Mucosa of rectum (tissue), 2 donors: Measurements from ENCODE around the gene CAMK2D.
A peak's percentile ranks its signal among the peaks of the same experiment; 100 is the strongest.

ENCODE experiments used
- H3K27ac ChIP-seq, 2 donors: one replicate each; pipeline ENCODE4 v1.7.0; 2013; ENCODE audit warnings: inconsistent platforms in 2 of 2, low read depth in 2 of 2, low read length in 2 of 2
- H3K27me3 ChIP-seq, 2 donors: one replicate each; pipeline ENCODE4 v1.7.0; 2013; ENCODE audit warnings: low read length in 2 of 2; ENCODE audit not compliant: control insufficient read depth in 2 of 2, insufficient read depth in 2 of 2
- H3K36me3 ChIP-seq, 2 donors: one replicate each; pipeline ENCODE4 v1.7.0; 2013; ENCODE audit warnings: low read length in 2 of 2; ENCODE audit not compliant: control insufficient read depth in 2 of 2, insufficient read depth in 2 of 2
- H3K4me1 ChIP-seq, 2 donors: one replicate each; pipeline ENCODE4 v1.7.0; 2013; ENCODE audit warnings: low read length in 2 of 2, mild to moderate bottlenecking in 1 of 2; ENCODE audit not compliant: control insufficient read depth in 2 of 2, insufficient read depth in 2 of 2
- H3K4me3 ChIP-seq, 2 donors: one replicate each; pipeline ENCODE4 v1.7.0; 2013; ENCODE audit warnings: low read length in 2 of 2
- H3K9ac ChIP-seq, 2 donors: one replicate each; pipeline ENCODE4 v1.7.0; 2013; ENCODE audit warnings: low read length in 2 of 2, low read depth in 1 of 2, mild to moderate bottlenecking in 1 of 2
- H3K9me3 ChIP-seq, 2 donors: one replicate each; pipeline ENCODE4 v1.7.0; 2013; ENCODE audit warnings: low read length in 2 of 2; ENCODE audit not compliant: control insufficient read depth in 2 of 2
- donor health status: healthy.
- donor health status: Normal muscosa, but diverticular disease.

CAMK2D gene

GRCh38 chr4:113637363-113637762 lies 124.2 kb downstream of the CAMK2D start:
- no peak overlapping the region for H3K4me3 ChIP-seq
- no peaks in the 10 kb centered on the region for H3K9me3 ChIP-seq
- H3K27ac ChIP-seq, result no peak overlapping the region
- H3K36me3 ChIP-seq, result no peaks in the 10 kb centered on the region
- no peaks in the 10 kb centered on the region for H3K27me3 ChIP-seq
- H3K9ac ChIP-seq, result no peak overlapping the region
- peaks cover 19 to 51% of the 10 kb centered on the region in 2 donors for H3K4me1 ChIP-seq

- H3K9me3 ChIP-seq, result no peaks in the 10 kb centered on the region
- H3K4me1 ChIP-seq, result peaks cover 16 to 46% of the 10 kb centered on the region in 2 donors
- peak overlapping the region in 1 of 2 donors; percentile 40 for H3K27ac ChIP-seq
These were observed 124.7 kb downstream of the CAMK2D start for GRCh38 chr4:113636877-113637276.

GRCh38 chr4:113636438-113636818 lies 125.1 kb downstream of the CAMK2D start:
- Histone ChIP-seq H3K36me3 (no peaks in the 10 kb centered on the region), H3K27me3 (no peaks in the 10 kb centered on the region), H3K9me3 (no peaks in the 10 kb centered on the region), H3K9ac (no peak overlapping the region), H3K4me3 (no peak overlapping the region), H3K27ac (peak overlapping the region in 1 of 2 donors; percentile 40), H3K4me1 (peaks cover 16 to 42% of the 10 kb centered on the region in 2 donors)

More at GRCh38 chr4:113636877-113637276, 124.7 kb downstream of the CAMK2D start:
- Histone ChIP-seq H3K9ac (no peak overlapping the region), H3K27me3 (no peaks in the 10 kb centered on the region), H3K36me3 (no peaks in the 10 kb centered on the region), H3K4me3 (no peak overlapping the region)

GRCh38 chr4:113635739-113636437 lies 125.7 kb downstream of the CAMK2D start:
- Histone ChIP-seq H3K4me3 (no peak overlapping the region), H3K27ac (no peak overlapping the region), H3K27me3 (no peaks in the 10 kb centered on the region), H3K9me3 (no peaks in the 10 kb centered on the region), H3K4me1 (peaks cover 16 to 41% of the 10 kb centered on the region in 2 donors), H3K36me3 (no peaks in the 10 kb centered on the region), H3K9ac (no peak overlapping the region)

GRCh38 chr4:113634081-113634969 lies 127.2 kb downstream of the CAMK2D start:
- Histone ChIP-seq H3K9ac (no peak overlapping the region), H3K9me3 (no peaks in the 10 kb centered on the region), H3K4me1 (peaks cover 9 to 25% of the 10 kb centered on the region in 2 donors), H3K4me3 (no peak overlapping the region), H3K27ac (no peak overlapping the region), H3K27me3 (no peaks in the 10 kb centered on the region), H3K36me3 (no peaks in the 10 kb centered on the region)

GRCh38 chr4:113633467-113633866 lies 128.1 kb downstream of the CAMK2D start:
- Histone ChIP-seq H3K27me3 (no peaks in the 10 kb centered on the region), H3K4me1 (peaks cover 4 to 17% of the 10 kb centered on the region in 2 donors), H3K9ac (no peak overlapping the region), H3K36me3 (no peaks in the 10 kb centered on the region), H3K4me3 (no peak overlapping the region), H3K9me3 (no peaks in the 10 kb centered on the region), H3K27ac (no peak overlapping the region)

- Histone ChIP-seq H3K4me1 (no peaks in the 10 kb centered on the region), H3K27me3 (no peaks in the 10 kb centered on the region), H3K9ac (no peak overlapping the region), H3K4me3 (no peak overlapping the region), H3K27ac (no peak overlapping the region), H3K36me3 (no peaks in the 10 kb centered on the region), H3K9me3 (no peaks in the 10 kb centered on the region)
These were observed 132.8 kb downstream of the CAMK2D start for GRCh38 chr4:113628711-113629110.

GRCh38 chr4:113627321-113627720 lies 134.2 kb downstream of the CAMK2D start:
- H3K4me1 ChIP-seq, result peaks cover 0 to 4% of the 10 kb centered on the region in 2 donors
- H3K9me3 ChIP-seq, result no peaks in the 10 kb centered on the region
- H3K4me3 ChIP-seq, result no peak overlapping the region
- no peaks in the 10 kb centered on the region for H3K27me3 ChIP-seq
- H3K9ac ChIP-seq, result no peak overlapping the region
- H3K27ac ChIP-seq, result no peak overlapping the region
- peaks cover 0 to 2% of the 10 kb centered on the region in 2 donors for H3K36me3 ChIP-seq

- Histone ChIP-seq H3K4me3 (no peak overlapping the region), H3K27me3 (no peaks in the 10 kb centered on the region), H3K27ac (no peak overlapping the region), H3K36me3 (peaks cover 0 to 2% of the 10 kb centered on the region in 2 donors), H3K9ac (no peak overlapping the region), H3K9me3 (no peaks in the 10 kb centered on the region), H3K4me1 (peaks cover 3 to 11% of the 10 kb centered on the region in 2 donors)
These were observed 135.6 kb downstream of the CAMK2D start for GRCh38 chr4:113625902-113626301.

- no peak overlapping the region for H3K4me3 ChIP-seq
- peaks cover 0 to 2% of the 10 kb centered on the region in 2 donors for H3K36me3 ChIP-seq
- no peaks in the 10 kb centered on the region for H3K9me3 ChIP-seq
- H3K27ac ChIP-seq, result no peak overlapping the region
- H3K9ac ChIP-seq, result no peak overlapping the region
- H3K4me1 ChIP-seq, result peaks cover 3 to 15% of the 10 kb centered on the region in 2 donors
- no peaks in the 10 kb centered on the region for H3K27me3 ChIP-seq
These were observed 138.2 kb downstream of the CAMK2D start for GRCh38 chr4:113623274-113623894.
